Kidney epithelial cell (primary cell): ENCODE results near the gene CFAP299. TPM values are rescaled to one million over a fixed set of nuclear protein-coding genes. Genes with fewer than 3 reads are reported as not detected.

Source experiments
- DNase-seq: peaks from one replicate; pipeline ENCODE4 v3.0.0-alpha.2; 2010; ENCODE audit warnings: low read depth
- H3K27me3 ChIP-seq: 2 replicates; pipeline ENCODE4 v1.6.0; 2011; ENCODE audit warnings: low read length; ENCODE audit not compliant: control insufficient read depth, insufficient read depth
- H3K36me3 ChIP-seq: 2 replicates; pipeline ENCODE4 v1.5.1; 2011; ENCODE audit warnings: low read length; ENCODE audit not compliant: control insufficient read depth, insufficient read depth
- H3K4me3 ChIP-seq: 2 replicates; pipeline ENCODE4 v1.5.1; 2011; ENCODE audit warnings: low read depth, mild to moderate bottlenecking, control low read depth, low read length
- total RNA-seq: library from RNA; depleted of rRNA; stranded (reverse); fragments of >200 nt; gene quantifications from 2 replicates; pipeline ENCODE4 v1.2.3, GENCODE V29; 2015
- TF ChIP-seq, protein P1 (sequence below): IDR thresholded peaks from 2 replicates; pipeline ENCODE4 v1.5.1; 2011; ENCODE audit warnings: mild to moderate bottlenecking, moderate library complexity, low read length, control low read depth, inconsistent platforms; ENCODE audit not compliant: insufficient read depth, poor library complexity, severe bottlenecking

CFAP299 gene
- total RNA-seq, 1 donor from 2014 or later: not detected

DNA sequence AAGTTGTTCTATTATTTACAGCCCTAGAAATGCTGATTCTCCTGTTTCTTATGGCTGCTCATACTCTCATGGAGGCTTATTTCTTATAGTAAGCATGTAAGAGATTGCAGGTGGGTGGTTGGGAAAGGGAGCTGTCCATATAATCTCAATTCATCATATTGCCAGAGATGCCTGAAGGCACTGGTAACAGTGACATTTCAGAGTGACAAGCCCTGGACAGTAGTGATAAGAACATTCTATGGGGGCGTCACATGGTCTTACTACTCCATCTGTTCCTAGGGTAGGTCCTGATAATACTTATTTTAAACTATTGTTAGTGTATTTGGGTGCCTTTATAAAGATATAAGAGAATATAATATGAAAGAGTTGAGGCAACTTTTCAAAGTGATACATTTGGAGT lies 171.5 kb downstream of the CFAP299 start:
- Histone ChIP-seq H3K4me3 (no peak overlapping the region), H3K27me3 (no peaks in the 10 kb centered on the region), H3K36me3 (no peaks in the 10 kb centered on the region)
- TF ChIP-seq, protein P1, sequence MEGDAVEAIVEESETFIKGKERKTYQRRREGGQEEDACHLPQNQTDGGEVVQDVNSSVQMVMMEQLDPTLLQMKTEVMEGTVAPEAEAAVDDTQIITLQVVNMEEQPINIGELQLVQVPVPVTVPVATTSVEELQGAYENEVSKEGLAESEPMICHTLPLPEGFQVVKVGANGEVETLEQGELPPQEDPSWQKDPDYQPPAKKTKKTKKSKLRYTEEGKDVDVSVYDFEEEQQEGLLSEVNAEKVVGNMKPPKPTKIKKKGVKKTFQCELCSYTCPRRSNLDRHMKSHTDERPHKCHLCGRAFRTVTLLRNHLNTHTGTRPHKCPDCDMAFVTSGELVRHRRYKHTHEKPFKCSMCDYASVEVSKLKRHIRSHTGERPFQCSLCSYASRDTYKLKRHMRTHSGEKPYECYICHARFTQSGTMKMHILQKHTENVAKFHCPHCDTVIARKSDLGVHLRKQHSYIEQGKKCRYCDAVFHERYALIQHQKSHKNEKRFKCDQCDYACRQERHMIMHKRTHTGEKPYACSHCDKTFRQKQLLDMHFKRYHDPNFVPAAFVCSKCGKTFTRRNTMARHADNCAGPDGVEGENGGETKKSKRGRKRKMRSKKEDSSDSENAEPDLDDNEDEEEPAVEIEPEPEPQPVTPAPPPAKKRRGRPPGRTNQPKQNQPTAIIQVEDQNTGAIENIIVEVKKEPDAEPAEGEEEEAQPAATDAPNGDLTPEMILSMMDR: no peak
- no peak for DNase-seq

DNA sequence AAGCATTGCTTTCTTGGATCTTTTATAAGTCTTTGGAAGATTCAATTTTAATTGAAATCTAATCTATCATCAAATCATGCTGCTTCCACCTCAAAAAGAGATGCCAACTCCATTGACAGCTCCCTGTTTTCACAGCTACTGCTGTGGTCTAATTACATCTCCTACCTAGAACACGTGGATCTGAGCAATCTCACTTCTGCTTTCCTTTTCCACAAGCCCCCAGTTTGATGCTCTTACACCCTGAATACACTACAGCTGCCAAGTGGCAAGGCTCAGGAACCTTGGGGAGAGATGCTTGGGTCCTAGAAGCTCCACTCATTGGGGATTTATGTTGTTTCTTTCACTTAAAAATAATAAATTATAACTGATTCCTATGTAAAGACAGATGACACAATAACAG lies 172.0 kb downstream of the CFAP299 start:
- H3K27me3 ChIP-seq: no peaks in the 10 kb centered on the region
- DNase-seq: no peak
- TF ChIP-seq, protein P1: no peak
- H3K36me3 ChIP-seq: no peaks in the 10 kb centered on the region
- no peak overlapping the region for H3K4me3 ChIP-seq

DNA sequence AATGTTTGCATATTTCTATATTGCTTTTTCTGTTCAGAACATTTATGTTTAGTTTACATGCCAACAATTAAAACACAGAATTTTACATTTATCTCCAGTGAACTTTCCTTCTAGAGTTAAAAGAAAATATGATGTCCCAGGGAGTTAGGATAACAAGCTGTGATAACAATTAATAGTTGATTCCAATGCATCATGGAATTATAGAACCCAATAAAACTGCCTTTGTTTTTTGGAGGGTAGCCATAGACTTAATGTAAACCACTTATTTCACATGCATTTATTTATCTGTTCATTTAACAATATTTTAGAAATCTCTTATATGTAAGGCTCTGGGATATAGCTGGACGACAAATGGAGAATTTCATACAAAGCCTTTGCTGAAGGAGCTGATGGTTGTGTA lies 180.0 kb downstream of the CFAP299 start:
- TF ChIP-seq, protein P1: no peak
- no peaks in the 10 kb centered on the region for H3K27me3 ChIP-seq
- H3K4me3 ChIP-seq: no peak overlapping the region
- H3K36me3 ChIP-seq: no peaks in the 10 kb centered on the region
- no peak for DNase-seq

DNA sequence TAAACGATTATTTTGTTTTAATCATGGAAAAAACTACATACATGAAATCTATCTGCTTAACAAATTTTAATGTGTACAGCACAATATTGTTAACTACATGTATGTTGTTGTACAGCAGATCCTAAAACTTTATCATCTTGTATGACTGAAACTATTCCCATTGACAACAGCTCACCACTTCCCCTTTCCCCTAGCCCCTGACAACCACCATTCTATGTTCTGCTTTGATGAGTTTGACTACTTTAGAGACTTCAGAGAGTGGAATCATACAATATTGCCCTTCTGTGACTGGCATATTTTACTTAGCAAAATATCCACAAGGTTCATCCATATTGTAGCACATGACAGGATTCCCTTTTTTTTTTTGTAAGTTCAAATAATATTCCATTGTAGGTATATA lies 185.9 kb downstream of the CFAP299 start:
- Histone ChIP-seq H3K4me3 (no peak overlapping the region), H3K36me3 (no peaks in the 10 kb centered on the region), H3K27me3 (no peaks in the 10 kb centered on the region)
- no peak for DNase-seq
- TF ChIP-seq, protein P1: no peak

DNA sequence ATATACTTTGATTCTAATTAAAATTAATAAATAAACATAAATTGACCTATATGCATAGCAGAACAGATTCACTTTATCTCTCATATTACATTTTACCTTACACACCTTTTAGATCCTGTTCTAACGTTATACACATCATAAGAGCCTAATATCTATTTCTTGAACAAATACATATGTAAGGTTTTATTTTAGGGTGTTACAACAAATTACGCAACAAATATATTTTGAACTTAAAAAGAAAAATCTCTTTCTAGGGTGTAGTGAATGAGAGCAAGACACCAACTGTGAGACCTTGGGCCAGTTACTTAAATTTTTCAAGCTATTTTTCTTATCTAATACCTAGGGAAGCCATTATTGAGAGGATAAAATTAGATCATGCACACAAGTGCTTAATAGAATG lies 191.2 kb downstream of the CFAP299 start:
- Histone ChIP-seq H3K27me3 (no peaks in the 10 kb centered on the region), H3K36me3 (no peaks in the 10 kb centered on the region), H3K4me3 (no peak overlapping the region)
- no peak for DNase-seq
- TF ChIP-seq, protein P1: no peak

DNA sequence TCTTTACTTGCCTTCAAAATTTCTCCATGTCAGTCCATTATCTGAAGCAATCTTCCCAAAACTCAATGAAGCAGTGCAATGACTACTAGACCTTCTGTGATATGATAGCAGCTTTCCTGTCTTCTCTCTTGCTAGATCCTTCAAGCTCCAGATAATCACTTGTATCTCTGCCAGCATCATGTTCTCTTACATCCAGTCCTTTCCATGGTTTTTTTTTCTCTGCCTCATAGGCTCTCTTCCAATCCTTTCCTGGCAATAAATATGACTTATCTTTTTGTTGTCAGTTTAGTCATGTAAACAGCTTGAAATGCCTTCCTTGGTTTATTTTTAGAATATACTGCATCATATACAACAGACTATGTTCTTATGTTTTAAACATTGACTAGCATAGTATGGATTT lies 193.5 kb downstream of the CFAP299 start:
- no peaks in the 10 kb centered on the region for H3K27me3 ChIP-seq
- no peak for DNase-seq
- no peak overlapping the region for H3K4me3 ChIP-seq
- H3K36me3 ChIP-seq: no peaks in the 10 kb centered on the region
- TF ChIP-seq, protein P1: no peak
